Keratinocyte (primary cell): ENCODE results near the gene C2orf92. TPM values are rescaled to one million over a fixed set of nuclear protein-coding genes. Genes with fewer than 3 reads are reported as not detected.

Experiments
- DNase-seq: peaks from one replicate; pipeline ENCODE4 v3.0.0-alpha.2; 2011; ENCODE audit warnings: low read depth, missing footprints, low spot score
- FAIRE-seq: peaks from 2 replicates; lab custom pipeline; 2011; peaks lifted over from hg19 to GRCh38; lab: Jason Lieb, UNC
- H2AFZ ChIP-seq: 2 replicates; pipeline ENCODE4 v1.6.0; 2012; ENCODE audit warnings: low read length, control low read depth, inconsistent platforms; ENCODE audit not compliant: control insufficient read depth
- H3K27ac ChIP-seq: 2 replicates; pipeline ENCODE4 v1.5.1; 2011; ENCODE audit warnings: low read length; ENCODE audit not compliant: control insufficient read depth, insufficient read depth
- H3K27me3 ChIP-seq: 3 replicates; pipeline ENCODE4 v1.6.0; 2011; ENCODE audit warnings: low read length; ENCODE audit not compliant: control insufficient read depth, insufficient read depth; ENCODE audit errors: extremely low read depth
- H3K36me3 ChIP-seq, 2 experiments: 2 replicates in 1 of 2; 3 replicates in 1 of 2; pipeline ENCODE4 v1.5.1; 2011; ENCODE audit warnings: low read length in 2 of 2, mild to moderate bottlenecking in 1 of 2; ENCODE audit not compliant: control insufficient read depth in 2 of 2, insufficient read depth in 2 of 2; ENCODE audit errors: extremely low read depth in 1 of 2
- H3K4me1 ChIP-seq: 3 replicates; pipeline ENCODE4 v1.5.1; 2011; ENCODE audit warnings: low read length; ENCODE audit not compliant: control insufficient read depth, insufficient read depth; ENCODE audit errors: extremely low read depth
- H3K4me2 ChIP-seq: 3 replicates; pipeline ENCODE4 v1.6.0; 2011; ENCODE audit warnings: low read depth, low read length; ENCODE audit not compliant: control insufficient read depth, insufficient read depth; ENCODE audit errors: extremely low read depth
- H3K4me3 ChIP-seq, 3 experiments: fragments of 200-600 bp in 1 of 3; sonication (generic) in 1 of 3; 2 replicates in 2 of 3; 3 replicates in 1 of 3; pipeline ENCODE4 v1.5.1; 2011 to 2016; ENCODE audit warnings: low read length in 3 of 3, mild to moderate bottlenecking in 3 of 3, control low read depth in 2 of 3, inconsistent platforms in 1 of 3, low read depth in 1 of 3, mixed read lengths in 1 of 3, mixed run types in 1 of 3, moderate library complexity in 1 of 3; ENCODE audit not compliant: control insufficient read depth in 2 of 3, insufficient read depth in 2 of 3; ENCODE audit errors: extremely low read depth in 1 of 3
- H3K79me2 ChIP-seq: 2 replicates; pipeline ENCODE4 v1.6.0; 2012; ENCODE audit warnings: low read length; ENCODE audit not compliant: control insufficient read depth, insufficient read depth
- H3K9ac ChIP-seq: 3 replicates; pipeline ENCODE4 v1.6.0; 2011; ENCODE audit warnings: low read length; ENCODE audit not compliant: control insufficient read depth, insufficient read depth; ENCODE audit errors: extremely low read depth
- H3K9me1 ChIP-seq: 3 replicates; pipeline ENCODE4 v1.6.0; 2011; ENCODE audit warnings: low read length; ENCODE audit not compliant: control insufficient read depth, insufficient read depth; ENCODE audit errors: extremely low read depth
- H3K9me3 ChIP-seq: 2 replicates; pipeline ENCODE4 v1.5.1; 2012; ENCODE audit warnings: low read depth, low read length; ENCODE audit not compliant: control insufficient read depth
- H4K20me1 ChIP-seq: 3 replicates; pipeline ENCODE4 v1.6.0; 2011; ENCODE audit warnings: low read length; ENCODE audit not compliant: control insufficient read depth, insufficient read depth; ENCODE audit errors: extremely low read depth
- EZH2 ChIP-seq: IDR thresholded peaks from one replicate; pipeline ENCODE4 v1.6.1; 2012; ENCODE audit warnings: inconsistent platforms, mild to moderate bottlenecking, low read length, moderate library complexity
- dilution Hi-C: fragments of 300-500 bp; cut with MboI; formaldehyde crosslinking; loops from one replicate; pipeline ENCODE4 v1.7.0; 2020; ENCODE audit warnings: low sequenced_read_pairs; ENCODE audit not compliant: extremely low pct_ligation_motif_present
- polyA plus RNA-seq, 5 experiments: library from polyadenylated mRNA; depleted of rRNA in 3 of 5; stranded (reverse) in 3 of 5; stranded (forward) in 1 of 5; unstranded in 1 of 5; fragments of >200 nt; gene quantifications; 1 replicate in 1 of 5; 2 replicates in 3 of 5; 3 replicates in 1 of 5; pipeline versions ENCODE4 v1.2.1 to v1.2.3, GENCODE V29; 2011 to 2012; ENCODE audit warnings: missing spikeins in 2 of 5, low read depth in 1 of 5, low replicate concordance in 1 of 5
- TF ChIP-seq, protein P1 (sequence below), 3 experiments: IDR thresholded peaks in 1 of 3; conservative IDR thresholded peaks in 1 of 3; optimal IDR thresholded peaks in 1 of 3; 2 replicates in 2 of 3; 3 replicates in 1 of 3; pipeline versions ENCODE3 to v1.5.1; 2011; ENCODE audit warnings: low read length in 3 of 3, mild to moderate bottlenecking in 3 of 3, moderate library complexity in 2 of 3, control low read depth in 1 of 3, inconsistent platforms in 1 of 3; ENCODE audit not compliant: insufficient read depth in 2 of 3; ENCODE audit errors: extremely low read depth in 1 of 3

C2orf92 gene
- polyA plus RNA-seq, 1 donor (not counting 4 experiments of a cell fraction or from before 2014, with no cell fraction given) = 1.6 TPM

DNA sequence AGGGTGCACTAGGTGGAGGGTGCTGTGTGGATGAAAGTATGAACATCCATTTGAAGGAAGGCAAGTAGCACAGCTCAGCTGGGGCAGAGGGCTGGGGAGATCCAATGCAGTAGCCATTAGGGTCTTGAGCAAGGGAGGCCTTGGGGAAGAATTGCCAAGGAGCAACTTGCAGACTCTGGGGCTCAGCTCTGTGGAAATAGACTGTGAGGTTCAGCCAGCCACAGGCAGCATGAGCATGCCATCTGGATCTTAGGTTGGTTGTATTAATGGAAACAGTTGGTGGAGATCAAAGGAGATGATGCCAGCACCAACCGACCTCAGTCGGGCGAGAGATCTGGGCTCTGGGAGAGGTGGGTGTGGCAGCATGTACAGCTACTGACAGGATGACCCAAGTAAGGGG is 49.4 kb downstream of the C2orf92 start:
- no peak overlapping the region for H3K27ac ChIP-seq

GRCh38 chr2:97719362-97720155 is 50.0 kb downstream of the C2orf92 start:
- no peak for DNase-seq
- no peaks in the 10 kb centered on the region for H3K79me2 ChIP-seq

More for the DNA sequence above, 49.4 kb downstream of the C2orf92 start:
- no peak for DNase-seq
- FAIRE-seq = no peak
- TF ChIP-seq, protein P1, sequence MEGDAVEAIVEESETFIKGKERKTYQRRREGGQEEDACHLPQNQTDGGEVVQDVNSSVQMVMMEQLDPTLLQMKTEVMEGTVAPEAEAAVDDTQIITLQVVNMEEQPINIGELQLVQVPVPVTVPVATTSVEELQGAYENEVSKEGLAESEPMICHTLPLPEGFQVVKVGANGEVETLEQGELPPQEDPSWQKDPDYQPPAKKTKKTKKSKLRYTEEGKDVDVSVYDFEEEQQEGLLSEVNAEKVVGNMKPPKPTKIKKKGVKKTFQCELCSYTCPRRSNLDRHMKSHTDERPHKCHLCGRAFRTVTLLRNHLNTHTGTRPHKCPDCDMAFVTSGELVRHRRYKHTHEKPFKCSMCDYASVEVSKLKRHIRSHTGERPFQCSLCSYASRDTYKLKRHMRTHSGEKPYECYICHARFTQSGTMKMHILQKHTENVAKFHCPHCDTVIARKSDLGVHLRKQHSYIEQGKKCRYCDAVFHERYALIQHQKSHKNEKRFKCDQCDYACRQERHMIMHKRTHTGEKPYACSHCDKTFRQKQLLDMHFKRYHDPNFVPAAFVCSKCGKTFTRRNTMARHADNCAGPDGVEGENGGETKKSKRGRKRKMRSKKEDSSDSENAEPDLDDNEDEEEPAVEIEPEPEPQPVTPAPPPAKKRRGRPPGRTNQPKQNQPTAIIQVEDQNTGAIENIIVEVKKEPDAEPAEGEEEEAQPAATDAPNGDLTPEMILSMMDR (optimal IDR thresholded peaks at IDR 0.05 in 1 of 3, IDR thresholded peaks at IDR 0.05 in 1 of 3, conservative IDR thresholded peaks at IDR 0.05 in 1 of 3; ENCODE audit: extremely low read depth in 1 of 3, insufficient read depth in 2 of 3, low read length in 3 of 3) = no peak
- TF ChIP-seq EZH2 = no peak
- H3K9ac ChIP-seq = no peak overlapping the region
- peaks cover 10% of the 10 kb centered on the region for H3K27me3 ChIP-seq
- dilution Hi-C loops = no loop called here
- H3K79me2 ChIP-seq = no peaks in the 10 kb centered on the region
- no peaks in the 10 kb centered on the region for H4K20me1 ChIP-seq
- H3K9me3 ChIP-seq = no peaks in the 10 kb centered on the region
- H2AFZ ChIP-seq = no peak overlapping the region
- no peak overlapping the region for H3K4me2 ChIP-seq
- H3K4me1 ChIP-seq = peaks cover 5% of the 10 kb centered on the region
- H3K36me3 ChIP-seq = no peaks in the 10 kb centered on the region
- no peak overlapping the region for H3K4me3 ChIP-seq
- H3K9me1 ChIP-seq = no peaks in the 10 kb centered on the region

More at GRCh38 chr2:97719362-97720155, 50.0 kb downstream of the C2orf92 start:
- no peak overlapping the region for H3K9ac ChIP-seq
- no peak overlapping the region for H2AFZ ChIP-seq
- FAIRE-seq = no peak
- H3K4me3 ChIP-seq = no peak overlapping the region
- no peak overlapping the region for H3K4me2 ChIP-seq
- no peak for TF ChIP-seq EZH2
- TF ChIP-seq, protein P1 (optimal IDR thresholded peaks at IDR 0.05 in 1 of 3, IDR thresholded peaks at IDR 0.05 in 1 of 3, conservative IDR thresholded peaks at IDR 0.05 in 1 of 3; ENCODE audit: extremely low read depth in 1 of 3, insufficient read depth in 2 of 3, low read length in 3 of 3) = no peak
- no peaks in the 10 kb centered on the region for H3K9me1 ChIP-seq
- peaks cover under 1% of the 10 kb centered on the region for H3K4me1 ChIP-seq
- no peak overlapping the region for H3K27ac ChIP-seq
- no peaks in the 10 kb centered on the region for H4K20me1 ChIP-seq
- dilution Hi-C loops = no loop called here
- peaks cover 12% of the 10 kb centered on the region for H3K27me3 ChIP-seq
- no peaks in the 10 kb centered on the region for H3K9me3 ChIP-seq
- H3K36me3 ChIP-seq = no peaks in the 10 kb centered on the region
